SK-N-MC (cell line): Measurements from ENCODE around the gene TAF6L.

Experiments
- EZH2 ChIP-seq: fragments of 200-600 bp; sonication (generic); IDR thresholded peaks from one replicate; pipeline ENCODE4 v1.6.1; 2017; ENCODE audit warnings: antibody characterized with exemption
- FOXP2 ChIP-seq: optimal IDR thresholded peaks from 2 replicates; pipeline ENCODE3; 2011; ENCODE audit warnings: mild to moderate bottlenecking, moderate library complexity; ENCODE audit not compliant: insufficient read depth; ENCODE audit errors: extremely low read length, control extremely low read depth
- POLR2AphosphoS5 ChIP-seq: IDR thresholded peaks from 2 replicates; pipeline ENCODE4 v1.6.1; 2012; ENCODE audit warnings: mild to moderate bottlenecking, low read depth, low read length, borderline replicate concordance

GRCh38 chr11:62804310-62805075 lies 33.3 kb downstream of the TAF6L start:
- TF ChIP-seq EZH2 = no peak
- no peak for TF ChIP-seq POLR2AphosphoS5
- no peak for TF ChIP-seq FOXP2
